ENCODE results near the gene THOC6. TPM values are rescaled to one million over a fixed set of nuclear protein-coding genes. Genes with fewer than 3 reads are reported as not detected.

Gene THOC6
- total RNA-seq, 1 donor from 2014 or later, result 31.4 TPM

- Histone ChIP-seq H3K27me3 (no peaks in the 10 kb centered on the region), H3K36me3 (no peaks in the 10 kb centered on the region), H3K4me1 (peaks cover 13% of the 10 kb centered on the region), H3K4me3 (no peak overlapping the region), H3K9me3 (no peaks in the 10 kb centered on the region), H3K27ac (no peak overlapping the region)
- ATAC-seq (peak; percentile 10), DNase-seq (peak; percentile 78)
- intact Hi-C loops (cut with DNase I), result no loop called here
- no peak for TF ChIP-seq CTCF (IDR thresholded peaks at IDR 0.05)
These were observed 46.4 kb upstream of the THOC6 start for GRCh38 chr16:2977440-2977839.

- H3K27me3 ChIP-seq, result no peaks in the 10 kb centered on the region
- ATAC-seq (no peak), DNase-seq (no peak)
- H3K27ac ChIP-seq, result no peak overlapping the region
- H3K4me1 ChIP-seq, result peaks cover 17% of the 10 kb centered on the region
- H3K9me3 ChIP-seq, result no peaks in the 10 kb centered on the region
- no peak for TF ChIP-seq CTCF (IDR thresholded peaks at IDR 0.05)
- intact Hi-C loops (cut with DNase I), result no loop called here
- H3K36me3 ChIP-seq, result no peaks in the 10 kb centered on the region
- peak overlapping the region; percentile 84 for H3K4me3 ChIP-seq
These were observed 44.1 kb upstream of the THOC6 start for GRCh38 chr16:2979669-2980226.

GRCh38 chr16:2980227-2981176 is 43.3 kb upstream of the THOC6 start, which contains the start of gene PKMYT1:
TSS of gene PKMYT1 (minus strand) at chr16:2980446. CDS start at chr16:2979657, 789 bp downstream.
- intact Hi-C loops (cut with DNase I), result no loop called here
- H3K27me3 ChIP-seq, result no peaks in the 10 kb centered on the region
- H3K9me3 ChIP-seq, result no peaks in the 10 kb centered on the region
- DNase-seq (peak; percentile 96), ATAC-seq (peak; percentile 94)
- no peak for TF ChIP-seq CTCF (IDR thresholded peaks at IDR 0.05)
- peak within 1 kb of the TSS; percentile 98 for H3K27ac ChIP-seq
- peak within 1 kb of the TSS; percentile 84 for H3K4me3 ChIP-seq
- H3K36me3 ChIP-seq, result no peaks in the 10 kb centered on the region
- peaks cover 19% of the 10 kb centered on the region for H3K4me1 ChIP-seq

- Histone ChIP-seq H3K4me3 (peak overlapping the region; percentile 84), H3K36me3 (no peaks in the 10 kb centered on the region), H3K27me3 (no peaks in the 10 kb centered on the region), H3K9me3 (no peaks in the 10 kb centered on the region), H3K4me1 (peaks cover 23% of the 10 kb centered on the region), H3K27ac (peak overlapping the region; percentile 98)
- no peak for TF ChIP-seq CTCF (IDR thresholded peaks at IDR 0.05)
- intact Hi-C loops (cut with DNase I), result no loop called here
- no peak for ATAC-seq
- DNase-seq, result no peak
These were observed 42.5 kb upstream of the THOC6 start for GRCh38 chr16:2981177-2981898.

GRCh38 chr16:2981899-2982250 is 42.0 kb upstream of the THOC6 start:
- TF ChIP-seq CTCF (IDR thresholded peaks at IDR 0.05), result no peak
- intact Hi-C loops (cut with DNase I), result no loop called here
- DNase-seq (no peak), ATAC-seq (no peak)
- Histone ChIP-seq H3K9me3 (no peaks in the 10 kb centered on the region), H3K27me3 (no peaks in the 10 kb centered on the region), H3K4me1 (peaks cover 23% of the 10 kb centered on the region), H3K36me3 (no peaks in the 10 kb centered on the region), H3K4me3 (no peak overlapping the region), H3K27ac (no peak overlapping the region)

Measured in upper lobe of right lung (tissue), 1 donor.